OCI-M1 (cell line): ENCODE data around the gene NUP54.
A peak's percentile ranks its signal among the peaks of the same experiment; 100 is the strongest.

Experiments
- DNase-seq: peaks from one replicate; lab custom pipeline; 2025; lab: John Stamatoyannopoulos, UW

NUP54 gene

GRCh38 chr4:76148142-76148865 is at the start of gene NUP54:
NUP54 (minus strand) TSS chr4:76148397; CDS start chr4:76148374, 23 bp downstream.
- peak; percentile 97 for DNase-seq

GRCh38 chr4:76197031-76197743 is 49.0 kb upstream of the NUP54 start:
- DNase-seq, result no peak

- DNase-seq, result no peak
Observed at GRCh38 chr4:76196376-76196775, 48.2 kb upstream of the NUP54 start.

GRCh38 chr4:76195326-76195725 is 47.1 kb upstream of the NUP54 start:
- DNase-seq, result no peak

- DNase-seq, result peak; percentile 76
Observed at GRCh38 chr4:76194325-76194724, 46.1 kb upstream of the NUP54 start.

GRCh38 chr4:76192236-76192635 is 44.0 kb upstream of the NUP54 start:
- DNase-seq, result no peak

- no peak for DNase-seq
Observed at GRCh38 chr4:76188557-76188956, 40.4 kb upstream of the NUP54 start.

GRCh38 chr4:76188149-76188548 is 40.0 kb upstream of the NUP54 start:
- no peak for DNase-seq

GRCh38 chr4:76187152-76187551 is 39.0 kb upstream of the NUP54 start:
- DNase-seq, result no peak

GRCh38 chr4:76182463-76182862 is 34.3 kb upstream of the NUP54 start:
- DNase-seq, result no peak

GRCh38 chr4:76179398-76180318 is 31.5 kb upstream of the NUP54 start:
- peak; percentile 90 for DNase-seq

GRCh38 chr4:76178296-76178695 is 30.1 kb upstream of the NUP54 start:
- DNase-seq, result no peak

GRCh38 chr4:76177709-76178108 is 29.5 kb upstream of the NUP54 start:
- DNase-seq, result no peak

GRCh38 chr4:76175336-76175735 is 27.1 kb upstream of the NUP54 start:
- no peak for DNase-seq

- no peak for DNase-seq
Observed at GRCh38 chr4:76174216-76174615, 26.0 kb upstream of the NUP54 start.

- no peak for DNase-seq
Observed at GRCh38 chr4:76168688-76169087, 20.5 kb upstream of the NUP54 start.

GRCh38 chr4:76166480-76166879 is 18.3 kb upstream of the NUP54 start:
- no peak for DNase-seq

- no peak for DNase-seq
Observed at GRCh38 chr4:76160355-76160754, 12.2 kb upstream of the NUP54 start.

GRCh38 chr4:76156635-76157034 is 8.4 kb upstream of the NUP54 start:
- DNase-seq, result no peak

- DNase-seq, result no peak
Observed at GRCh38 chr4:76155979-76156378, 7.8 kb upstream of the NUP54 start.

- DNase-seq, result no peak
Observed at GRCh38 chr4:76153356-76153755, 5.2 kb upstream of the NUP54 start.

GRCh38 chr4:76147454-76148141 is 599 bp downstream of the NUP54 start:
- peak; percentile 87 for DNase-seq
